HepG2 (cell line): ENCODE results near the gene COL8A1. TPM values are rescaled to one million over a fixed set of nuclear protein-coding genes. Genes with fewer than 3 reads are reported as not detected.

Experiments used
- ATAC-seq: fragments of 200-7000 bp; cut with Tn5 transposase; 3 replicates; pipeline ENCODE4 v1.9.1; 2020; ENCODE audit warnings: mild to moderate bottlenecking, moderate library complexity
- BruUV-seq: library from RNA; stranded (reverse); fragments of 400-500 nt; replicated peaks from 2 replicates; lab custom pipeline; 2021; lab: Mats Ljungman, UMichigan
- CTCF ChIA-PET: fragments of 300-600 bp; formaldehyde crosslinking; extraction: SDS; loops from one replicate; lab custom pipeline; 2021; ENCODE audit warnings: low total read pairs, inconsistent platforms, low intra/inter-chr PET ratio; lab: Yijun Ruan, JAX
- POLR2A ChIA-PET: fragments of 350-600 bp; sonication (Branson Sonifier 250); formaldehyde crosslinking; loops from one replicate; lab custom pipeline; 2020; ENCODE audit warnings: antibody characterized with exemption, inconsistent platforms; lab: Yijun Ruan, JAX
- DNase-seq: peaks from one replicate; pipeline ENCODE4 v3.0.0-alpha.2; 2015; ENCODE audit warnings: low spot score
- FAIRE-seq: peaks from 3 replicates; lab custom pipeline; 2011; peaks lifted over from hg19 to GRCh38; lab: Jason Lieb, UNC
- H2AFZ ChIP-seq: one replicate; pipeline ENCODE4 v1.6.1; 2011; ENCODE audit warnings: low read length, inconsistent platforms
- H3K27ac ChIP-seq: fragments of 300-600 bp; 3 replicates; pipeline ENCODE4 v1.8.0; 2011; ENCODE audit warnings: mixed run types, mild to moderate bottlenecking, mixed read lengths, low read length, inconsistent platforms; ENCODE audit not compliant: insufficient read depth; ENCODE audit errors: extremely low read length
- H3K27me3 ChIP-seq, 2 experiments: fragments of 200-600 bp in 1 of 2; 2 replicates in 1 of 2; 3 replicates in 1 of 2; pipeline versions ENCODE4 v1.6.0 to v1.8.0; 2011; ENCODE audit warnings: low read length in 2 of 2, mild to moderate bottlenecking in 2 of 2, moderate library complexity in 2 of 2, inconsistent platforms in 1 of 2; ENCODE audit not compliant: insufficient read depth in 2 of 2, control insufficient read depth in 1 of 2
- H3K36me3 ChIP-seq, 2 experiments: fragments of 200-600 bp in 1 of 2; replicated peaks in 1 of 2; 2 replicates in 1 of 2; 3 replicates in 1 of 2; pipeline versions ENCODE4 v1.5.1 to v1.8.0; 2011; ENCODE audit warnings: low read length in 2 of 2, inconsistent platforms in 1 of 2; ENCODE audit not compliant: insufficient read depth in 2 of 2, control insufficient read depth in 1 of 2
- H3K4me1 ChIP-seq: 2 replicates; pipeline ENCODE4 v1.5.1; 2012; ENCODE audit warnings: low read length, inconsistent platforms; ENCODE audit not compliant: insufficient read depth
- H3K4me2 ChIP-seq: 2 replicates; pipeline ENCODE4 v1.6.0; 2011; ENCODE audit warnings: low read depth, low read length, inconsistent platforms
- H3K4me3 ChIP-seq, 3 experiments: fragments of 200-600 bp in 1 of 3; sonication (generic), shearing (Covaris generic) in 1 of 3; replicated peaks in 1 of 3; 2 replicates each; pipeline ENCODE4 v1.5.1; 2011 to 2016; ENCODE audit warnings: low read length in 3 of 3, inconsistent platforms in 2 of 3, low read depth in 2 of 3, mild to moderate bottlenecking in 2 of 3, control low read depth in 1 of 3, mixed read lengths in 1 of 3; ENCODE audit not compliant: insufficient read depth in 1 of 3
- H3K79me2 ChIP-seq: one replicate; pipeline ENCODE4 v1.6.1; 2011; ENCODE audit warnings: low read length, inconsistent platforms; ENCODE audit not compliant: insufficient read depth
- H3K9ac ChIP-seq: 2 replicates; pipeline ENCODE4 v1.6.0; 2011; ENCODE audit warnings: mild to moderate bottlenecking, low read depth, low read length, inconsistent platforms; ENCODE audit not compliant: insufficient read depth
- H3K9me3 ChIP-seq: 2 replicates; pipeline ENCODE4 v1.5.1; 2012; ENCODE audit warnings: mild to moderate bottlenecking, low read length
- H4K20me1 ChIP-seq: 2 replicates; pipeline ENCODE4 v1.6.0; 2011; ENCODE audit warnings: inconsistent platforms, mild to moderate bottlenecking, low read length, moderate library complexity; ENCODE audit not compliant: insufficient read depth
- DMAP1 ChIP-seq: IDR thresholded peaks from 2 replicates; pipeline ENCODE4 v1.6.1; 2016
- FOXA3 ChIP-seq: IDR thresholded peaks from 2 replicates; pipeline ENCODE4 v1.6.1; 2016; ENCODE audit warnings: missing genetic modification reagents, missing compliant biosample characterization
- MTF1 ChIP-seq: sonication (generic); formaldehyde crosslinking; IDR thresholded peaks from 2 replicates; pipeline ENCODE4 v1.5.0; 2020; ENCODE audit warnings: missing genetic modification reagents
- MXI1 ChIP-seq: IDR thresholded peaks from 3 replicates; pipeline ENCODE4 v1.6.1; 2012; ENCODE audit warnings: low read depth, low read length, inconsistent platforms, borderline replicate concordance
- POGK ChIP-seq: sonication (generic); formaldehyde crosslinking; conservative IDR thresholded peaks from 2 replicates; pipeline ENCODE4 v1.8.0; 2022; ENCODE audit warnings: mild to moderate bottlenecking, moderate library complexity, missing genetic modification reagents
- RORA ChIP-seq: sonication (generic); formaldehyde crosslinking; IDR thresholded peaks from 2 replicates; pipeline ENCODE4 v1.5.0; 2020; ENCODE audit warnings: mild to moderate bottlenecking, missing genetic modification reagents, moderate library complexity
- WIZ ChIP-seq: sonication (generic); formaldehyde crosslinking; IDR thresholded peaks from 2 replicates; pipeline ENCODE4 v1.5.1; 2020; ENCODE audit warnings: mild to moderate bottlenecking, missing genetic modification reagents
- ZNF101 ChIP-seq: sonication (generic); formaldehyde crosslinking; IDR thresholded peaks from 2 replicates; pipeline ENCODE4 v1.4.0; 2020; ENCODE audit warnings: mild to moderate bottlenecking, low read depth, missing genetic modification reagents, borderline replicate concordance
- ZNF230 ChIP-seq: sonication (generic); formaldehyde crosslinking; IDR thresholded peaks from 2 replicates; pipeline ENCODE4 v1.4.0; 2020; ENCODE audit warnings: mild to moderate bottlenecking, missing genetic modification reagents
- ZNF232 ChIP-seq: sonication (generic); formaldehyde crosslinking; IDR thresholded peaks from 2 replicates; pipeline ENCODE4 v1.4.0; 2020; ENCODE audit warnings: missing genetic modification reagents, borderline replicate concordance
- ZNF552 ChIP-seq: sonication (generic); formaldehyde crosslinking; IDR thresholded peaks from 2 replicates; pipeline ENCODE4 v1.9.0; 2022; ENCODE audit warnings: missing genetic modification reagents, mild to moderate bottlenecking, borderline replicate concordance
- WGBS: methylation state at CpG from one replicate; pipeline ENCODE4 v1.1.6; 2017; ENCODE audit warnings: low lambda C conversion rate; 5-methylcytosine and 5-hydroxymethylcytosine counted together
- in situ Hi-C: cut with HindIII; loops from 2 replicates; pipeline ENCODE4 v1.10.0; 2017; ENCODE audit warnings: low pct_unique_long_range_greater_than_20kb; ENCODE audit not compliant: extremely low pct_ligation_motif_present
- intact Hi-C: fragments of 100-400 bp; cut with micrococcal nuclease; formaldehyde crosslinking; loops from one replicate; pipeline ENCODE4 v1.10.0; 2022; ENCODE audit not compliant: unreplicated experiment
- polyA plus RNA-seq, 8 experiments: library from polyadenylated mRNA; depleted of rRNA in 3 of 8; stranded (reverse) in 7 of 8; unstranded in 1 of 8; fragments of >200 nt; fragmentation: Illumina TruSeq in 4 of 8; extraction: Trizol in 4 of 8; gene quantifications; 2 replicates each; pipeline versions ENCODE4 v1.2.1 to v1.2.3, GENCODE V29; 2011 to 2016; ENCODE audit warnings: low read depth in 4 of 8, missing spikeins in 1 of 8, mixed read lengths in 1 of 8; ENCODE audit not compliant: insufficient read depth in 1 of 8
- total RNA-seq, 5 experiments: library from RNA; depleted of rRNA; stranded (reverse); fragments of >200 nt; fragmentation: Illumina TruSeq; extraction: Trizol; gene quantifications; 2 replicates each; pipeline ENCODE4 v1.2.3, GENCODE V29; 2016; ENCODE audit warnings: low read depth in 1 of 5
- TF ChIP-seq, protein P1 (sequence below): sonication (generic); formaldehyde crosslinking; IDR thresholded peaks from 2 replicates; pipeline ENCODE4 v1.8.0; 2022; ENCODE audit warnings: mild to moderate bottlenecking, missing genetic modification reagents, borderline replicate concordance
- TF ChIP-seq, protein P2 (sequence below): sonication (generic); formaldehyde crosslinking; IDR thresholded peaks from 2 replicates; pipeline ENCODE4 v1.5.1; 2020; ENCODE audit warnings: mild to moderate bottlenecking, missing genetic modification reagents, borderline replicate concordance
- TF ChIP-seq, protein P3 (sequence below): IDR thresholded peaks from 2 replicates; pipeline ENCODE4 v1.6.1; 2016; ENCODE audit warnings: mild to moderate bottlenecking

COL8A1 gene
- total and polyA plus RNA-seq, 2 of the 13 experiments (the other 11 are each of a cell fraction or from before 2014, with no cell fraction given): not detected

DNA sequence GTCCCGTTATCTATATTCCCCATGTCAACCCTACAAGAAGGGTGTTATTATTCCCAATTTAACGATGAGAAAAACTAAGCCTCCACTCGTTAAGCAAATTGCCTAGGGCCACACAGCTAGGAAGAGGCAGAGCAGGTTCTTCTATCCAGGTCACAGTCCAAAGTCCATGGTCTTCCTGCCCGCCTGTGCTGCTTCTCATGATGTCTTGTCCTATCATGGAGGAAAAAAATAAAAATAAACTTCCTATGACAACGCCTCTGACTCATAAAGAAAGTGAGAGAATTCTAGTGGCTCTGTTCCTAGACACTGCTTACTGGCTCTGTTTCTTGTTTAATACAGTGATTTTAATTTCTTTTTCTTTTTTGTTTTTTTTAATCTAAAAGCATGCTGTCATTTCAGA lies 9.7 kb downstream of the COL8A1 start (continued):
- TF ChIP-seq, protein P1, sequence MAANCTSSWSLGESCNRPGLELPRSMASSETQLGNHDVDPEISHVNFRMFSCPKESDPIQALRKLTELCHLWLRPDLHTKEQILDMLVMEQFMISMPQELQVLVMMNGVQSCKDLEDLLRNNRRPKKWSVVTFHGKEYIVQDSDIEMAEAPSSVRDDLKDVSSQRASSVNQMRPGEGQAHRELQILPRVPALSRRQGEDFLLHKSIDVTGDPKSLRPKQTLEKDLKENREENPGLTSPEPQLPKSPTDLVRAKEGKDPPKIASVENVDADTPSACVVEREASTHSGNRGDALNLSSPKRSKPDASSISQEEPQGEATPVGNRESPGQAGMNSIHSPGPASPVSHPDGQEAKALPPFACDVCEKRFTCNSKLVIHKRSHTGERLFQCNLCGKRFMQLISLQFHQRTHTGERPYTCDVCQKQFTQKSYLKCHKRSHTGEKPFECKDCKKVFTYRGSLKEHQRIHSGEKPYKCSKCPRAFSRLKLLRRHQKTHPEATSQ (CRISPR knock-in tag): no peak
- TF ChIP-seq WIZ (CRISPR knock-in tag): no peak
- TF ChIP-seq ZNF230 (CRISPR knock-in tag): no peak
- TF ChIP-seq DMAP1 (CRISPR knock-in tag): no peak

DNA sequence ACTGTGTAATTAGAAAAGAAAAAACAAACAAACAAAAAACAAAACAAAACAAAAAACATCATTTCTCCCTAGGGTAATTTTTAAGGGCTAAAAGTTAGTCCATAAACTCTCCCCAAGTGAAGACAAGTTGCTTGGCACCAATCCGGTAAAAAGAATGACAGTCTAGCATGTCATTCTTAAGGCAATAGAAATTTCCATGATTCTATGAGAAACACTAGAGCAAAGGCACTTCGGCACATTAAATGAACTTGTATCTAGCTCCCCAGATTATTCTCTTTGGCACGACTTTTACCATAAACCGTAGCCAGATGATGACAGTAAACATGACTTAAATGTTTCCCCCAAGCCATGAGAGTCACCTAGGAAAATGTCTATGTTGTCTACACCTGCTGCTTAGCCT lies 10.1 kb downstream of the COL8A1 start:
- BruUV-seq: no TSS peak
- Histone ChIP-seq H3K27me3 (no peaks in the 10 kb centered on the region; a peak in 2 of 5 replicates), H3K4me1 (no peaks in the 10 kb centered on the region), H3K4me3 (no peak overlapping the region), H2AFZ (no peak overlapping the region), H3K36me3 (no peaks in the 10 kb centered on the region), H3K79me2 (no peaks in the 10 kb centered on the region), H4K20me1 (no peaks in the 10 kb centered on the region), H3K9ac (no peak overlapping the region), H3K27ac (no peak overlapping the region), H3K4me2 (no peak overlapping the region), H3K9me3 (no peaks in the 10 kb centered on the region)
- ATAC-seq: no peak
- POLR2A ChIA-PET: no interaction called here
- in situ Hi-C loops (loop anchor here (10.0 kb wide), 1 partner anchor 106 kb away; no protein-coding TSS in a partner anchor), intact Hi-C loops (no loop called here)
- CTCF ChIA-PET: no interaction called here
- no peak for FAIRE-seq
- 0% methylated on average over 4 of the region's 4 CpGs for WGBS
- no peak for DNase-seq
- TF ChIP-seq, protein P2, sequence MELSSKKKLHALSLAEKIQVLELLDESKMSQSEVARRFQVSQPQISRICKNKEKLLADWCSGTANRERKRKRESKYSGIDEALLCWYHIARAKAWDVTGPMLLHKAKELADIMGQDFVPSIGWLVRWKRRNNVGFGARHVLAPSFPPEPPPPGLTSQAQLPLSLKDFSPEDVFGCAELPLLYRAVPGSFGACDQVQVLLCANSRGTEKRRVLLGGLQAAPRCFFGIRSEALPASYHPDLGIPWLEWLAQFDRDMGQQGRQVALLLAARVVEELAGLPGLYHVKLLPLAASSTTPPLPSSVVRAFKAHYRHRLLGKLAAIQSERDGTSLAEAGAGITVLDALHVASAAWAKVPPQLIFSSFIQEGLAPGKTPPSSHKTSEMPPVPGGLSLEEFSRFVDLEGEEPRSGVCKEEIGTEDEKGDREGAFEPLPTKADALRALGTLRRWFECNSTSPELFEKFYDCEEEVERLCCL (CRISPR knock-in tag): no peak
- TF ChIP-seq MXI1 (no peak), ZNF552 (CRISPR knock-in tag) (no peak), ZNF101 (no peak), RORA (CRISPR knock-in tag) (no peak), MTF1 (no peak), ZNF232 (CRISPR knock-in tag) (no peak), POGK (no peak), FOXA3 (no peak)
- TF ChIP-seq, protein P3, sequence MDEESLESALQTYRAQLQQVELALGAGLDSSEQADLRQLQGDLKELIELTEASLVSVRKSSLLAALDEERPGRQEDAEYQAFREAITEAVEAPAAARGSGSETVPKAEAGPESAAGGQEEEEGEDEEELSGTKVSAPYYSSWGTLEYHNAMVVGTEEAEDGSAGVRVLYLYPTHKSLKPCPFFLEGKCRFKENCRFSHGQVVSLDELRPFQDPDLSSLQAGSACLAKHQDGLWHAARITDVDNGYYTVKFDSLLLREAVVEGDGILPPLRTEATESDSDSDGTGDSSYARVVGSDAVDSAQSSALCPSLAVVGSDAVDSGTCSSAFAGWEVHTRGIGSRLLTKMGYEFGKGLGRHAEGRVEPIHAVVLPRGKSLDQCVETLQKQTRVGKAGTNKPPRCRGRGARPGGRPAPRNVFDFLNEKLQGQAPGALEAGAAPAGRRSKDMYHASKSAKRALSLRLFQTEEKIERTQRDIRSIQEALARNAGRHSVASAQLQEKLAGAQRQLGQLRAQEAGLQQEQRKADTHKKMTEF (CRISPR knock-in tag): no peak
